ENCODE data around the gene SYNPO2. TPM values are rescaled to one million over a fixed set of nuclear protein-coding genes. Genes with fewer than 3 reads are reported as not detected.

SYNPO2 gene
- total RNA-seq, 4 donors from 2014 or later: 998 to 4,186 (median 1,764) TPM

- no peak for ATAC-seq
- no peaks in the 10 kb centered on the region for H3K27me3 ChIP-seq
- peaks cover 43 to 53% of the 10 kb centered on the region in 2 donors for H3K4me1 ChIP-seq
- in situ Hi-C loops (cut with MboI; ENCODE audit: low sequenced_read_pairs in 4 of 4): no loop called here
- no peak overlapping the region for H3K4me3 ChIP-seq
- no peaks in the 10 kb centered on the region for H3K36me3 ChIP-seq
- H3K27ac ChIP-seq: peak overlapping the region; percentile 7 to 73 (median 51)
- DNase-seq: no peak
- intact Hi-C loops (cut with DNase I; ENCODE audit: low total_unique reads): no loop called here
- TF ChIP-seq POLR2A (IDR thresholded peaks at IDR 0.05): no peak
- no peak for TF ChIP-seq CTCF (IDR thresholded peaks at IDR 0.05 in 4 of 5, conservative IDR thresholded peaks at IDR 0.05 in 1 of 5)
- H3K9me3 ChIP-seq: no peaks in the 10 kb centered on the region
Measured at GRCh38 chr4:118954246-118954645, 65.6 kb downstream of the SYNPO2 start.

GRCh38 chr4:118955515-118955914 lies 66.9 kb downstream of the SYNPO2 start:
- Histone ChIP-seq H3K4me1 (peaks cover 41 to 49% of the 10 kb centered on the region in 2 donors), H3K27me3 (no peaks in the 10 kb centered on the region), H3K9me3 (no peaks in the 10 kb centered on the region), H3K4me3 (no peak overlapping the region), H3K36me3 (no peaks in the 10 kb centered on the region), H3K27ac (peak overlapping the region; percentile 7 to 73 (median 51))
- intact Hi-C loops (cut with DNase I; ENCODE audit: low total_unique reads) (no loop called here), in situ Hi-C loops (cut with MboI; ENCODE audit: low sequenced_read_pairs in 4 of 4) (no loop called here)
- TF ChIP-seq POLR2A (IDR thresholded peaks at IDR 0.05) (no peak), CTCF (IDR thresholded peaks at IDR 0.05 in 4 of 5, conservative IDR thresholded peaks at IDR 0.05 in 1 of 5) (no peak)
- ATAC-seq (peak in 1 of 2 donors; percentile 37), DNase-seq (no peak)

- in situ Hi-C loops (cut with MboI; ENCODE audit: low sequenced_read_pairs in 4 of 4): no loop called here
- ATAC-seq: peak; percentile 26 to 34
Measured at GRCh38 chr4:118957722-118958445, 69.2 kb downstream of the SYNPO2 start.

GRCh38 chr4:118962540-118962939 lies 73.9 kb downstream of the SYNPO2 start:
- ATAC-seq (no peak), DNase-seq (no peak)
- H3K27me3 ChIP-seq: no peaks in the 10 kb centered on the region
- TF ChIP-seq CTCF (IDR thresholded peaks at IDR 0.05 in 4 of 5, conservative IDR thresholded peaks at IDR 0.05 in 1 of 5) (no peak), POLR2A (IDR thresholded peaks at IDR 0.05) (no peak)
- intact Hi-C loops (cut with DNase I; ENCODE audit: low total_unique reads) (no loop called here), in situ Hi-C loops (cut with MboI; ENCODE audit: low sequenced_read_pairs in 4 of 4) (no loop called here)
- no peak overlapping the region for H3K4me3 ChIP-seq
- H3K9me3 ChIP-seq: no peaks in the 10 kb centered on the region
- peaks cover 15 to 43% of the 10 kb centered on the region in 2 donors for H3K4me1 ChIP-seq
- peak overlapping the region; percentile 15 to 51 (median 34) for H3K27ac ChIP-seq
- H3K36me3 ChIP-seq: no peaks in the 10 kb centered on the region

More at GRCh38 chr4:118957722-118958445, 69.2 kb downstream of the SYNPO2 start:
- Histone ChIP-seq H3K27me3 (no peaks in the 10 kb centered on the region), H3K27ac (peak overlapping the region; percentile 34 to 73 (median 66)), H3K4me3 (no peak overlapping the region), H3K4me1 (peaks cover 32 to 35% of the 10 kb centered on the region in 2 donors), H3K9me3 (no peaks in the 10 kb centered on the region), H3K36me3 (no peaks in the 10 kb centered on the region)
- no peak for TF ChIP-seq CTCF (IDR thresholded peaks at IDR 0.05 in 4 of 5, conservative IDR thresholded peaks at IDR 0.05 in 1 of 5)
- no peak for TF ChIP-seq POLR2A (IDR thresholded peaks at IDR 0.05)
- no peak for DNase-seq
- intact Hi-C loops (cut with DNase I; ENCODE audit: low total_unique reads): no loop called here

Measured in gastrocnemius medialis (tissue), 4 donors.